OCI-LY3 (cell line): ENCODE results near the gene GJB6.

Experiments used
- H2AFZ ChIP-seq: fragments of 200-600, 300-600 bp; shearing (Covaris generic); 2 replicates; pipeline ENCODE4 v1.6.0; 2014; ENCODE audit warnings: antibody characterized with exemption, low read depth, low read length
- H3K27ac ChIP-seq: fragments of 200-600, 300-600 bp; sonication (generic); 2 replicates; pipeline ENCODE4 v1.5.1; 2014; ENCODE audit warnings: mild to moderate bottlenecking, low read length, moderate library complexity, mixed read lengths
- H3K27me3 ChIP-seq: fragments of 200-600, 300-600 bp; sonication (generic); 2 replicates; pipeline ENCODE4 v1.6.1; 2014; ENCODE audit warnings: low read depth, low read length, mixed read lengths
- H3K36me3 ChIP-seq: fragments of 200-600, 300-600 bp; sonication (generic); replicated peaks from 2 replicates; pipeline ENCODE3; 2014; ENCODE audit warnings: low read depth, low read length, mixed read lengths
- H3K4me1 ChIP-seq: fragments of 300-600, 200-600 bp; sonication (generic); 2 replicates; pipeline ENCODE4 v1.6.1; 2014; ENCODE audit warnings: low read length, mixed read lengths
- H3K4me2 ChIP-seq: fragments of 200-600, 300-600 bp; sonication (generic); 2 replicates; pipeline ENCODE4 v1.6.1; 2014; ENCODE audit warnings: low read length, mixed read lengths
- H3K4me3 ChIP-seq: fragments of 300-600, 200-600 bp; sonication (generic); 2 replicates; pipeline ENCODE4 v1.5.1; 2014; ENCODE audit warnings: antibody characterized with exemption, mild to moderate bottlenecking, low read length, moderate library complexity
- H3K79me2 ChIP-seq: fragments of 300-600, 200-600 bp; shearing (Covaris generic); 2 replicates; pipeline ENCODE4 v1.6.1; 2014; ENCODE audit warnings: mild to moderate bottlenecking, low read length, mixed read lengths
- H3K9ac ChIP-seq: fragments of 300-600, 200-600 bp; shearing (Covaris generic); 2 replicates; pipeline ENCODE4 v1.6.0; 2014; ENCODE audit warnings: mild to moderate bottlenecking, low read length, moderate library complexity
- H3K9me3 ChIP-seq: fragments of 200-600, 300-600 bp; shearing (Covaris generic); 2 replicates; pipeline ENCODE4 v1.6.1; 2014; ENCODE audit warnings: low read length, mixed read lengths; ENCODE audit not compliant: insufficient read depth
- H4K20me1 ChIP-seq: fragments of 200-600, 300-600 bp; sonication (generic); 2 replicates; pipeline ENCODE4 v1.6.1; 2016; ENCODE audit warnings: low read length, mixed read lengths; ENCODE audit not compliant: insufficient read depth
- CTCF ChIP-seq: fragments of 200-600, 300-600 bp; sonication (generic); IDR thresholded peaks from 2 replicates; pipeline ENCODE4 v1.5.1; 2014; ENCODE audit warnings: antibody characterized with exemption, low read length, low read depth
- EZH2phosphoT487 ChIP-seq: fragments of 200-600 bp; shearing (Covaris generic); IDR thresholded peaks from 2 replicates; pipeline ENCODE4 v1.6.1; 2018; ENCODE audit warnings: antibody characterized with exemption, mixed run types, low read depth

The GJB6 gene

GRCh38 chr13:20239748-20240147 is 7.6 kb upstream of the GJB6 start:
- Histone ChIP-seq H4K20me1 (no peaks in the 10 kb centered on the region), H3K36me3 (no peaks in the 10 kb centered on the region), H2AFZ (no peak overlapping the region), H3K4me2 (no peak overlapping the region), H3K4me3 (no peak overlapping the region), H3K27ac (no peak overlapping the region), H3K27me3 (peaks cover 3% of the 10 kb centered on the region; the same call in 1 of the 2 replicates), H3K4me1 (no peaks in the 10 kb centered on the region), H3K79me2 (no peaks in the 10 kb centered on the region), H3K9ac (no peak overlapping the region), H3K9me3 (no peaks in the 10 kb centered on the region)
- TF ChIP-seq CTCF = no peak
- no peak for TF ChIP-seq EZH2phosphoT487

- Histone ChIP-seq H3K27ac (no peak overlapping the region), H3K4me2 (no peak overlapping the region), H3K4me3 (no peak overlapping the region), H3K27me3 (no peaks in the 10 kb centered on the region), H4K20me1 (no peaks in the 10 kb centered on the region), H2AFZ (no peak overlapping the region), H3K4me1 (no peaks in the 10 kb centered on the region), H3K79me2 (no peaks in the 10 kb centered on the region), H3K9ac (no peak overlapping the region), H3K36me3 (no peaks in the 10 kb centered on the region), H3K9me3 (no peaks in the 10 kb centered on the region)
- no peak for TF ChIP-seq EZH2phosphoT487
- no peak for TF ChIP-seq CTCF
Measured at GRCh38 chr13:20232556-20233277, 598 bp upstream of the GJB6 start.

- no peak overlapping the region for H2AFZ ChIP-seq
- 0 out of 2 replicates have a peak, but pooled peaks cover 6% of the 10 kb centered on the region for H3K27me3 ChIP-seq
- no peaks in the 10 kb centered on the region for H4K20me1 ChIP-seq
- no peak for TF ChIP-seq EZH2phosphoT487
- TF ChIP-seq CTCF = no peak
- H3K9me3 ChIP-seq = no peaks in the 10 kb centered on the region
- H3K9ac ChIP-seq = no peak overlapping the region
- H3K4me1 ChIP-seq = no peaks in the 10 kb centered on the region
- H3K36me3 ChIP-seq = no peaks in the 10 kb centered on the region
- no peak overlapping the region for H3K27ac ChIP-seq
- H3K4me3 ChIP-seq = no peak overlapping the region
- no peaks in the 10 kb centered on the region for H3K79me2 ChIP-seq
- H3K4me2 ChIP-seq = no peak overlapping the region
Measured at GRCh38 chr13:20230913-20231838, 943 bp downstream of the GJB6 start.

GRCh38 chr13:20227730-20228129 is 4.4 kb downstream of the GJB6 start:
- H3K4me3 ChIP-seq = no peak overlapping the region
- no peaks in the 10 kb centered on the region for H3K36me3 ChIP-seq
- H3K4me1 ChIP-seq = no peaks in the 10 kb centered on the region
- H3K27ac ChIP-seq = no peak overlapping the region
- no peaks in the 10 kb centered on the region for H3K79me2 ChIP-seq
- peaks cover 13% of the 10 kb centered on the region for H3K27me3 ChIP-seq
- no peak overlapping the region for H2AFZ ChIP-seq
- H4K20me1 ChIP-seq = no peaks in the 10 kb centered on the region
- no peak overlapping the region for H3K9ac ChIP-seq
- no peak overlapping the region for H3K4me2 ChIP-seq
- no peaks in the 10 kb centered on the region for H3K9me3 ChIP-seq
- no peak for TF ChIP-seq EZH2phosphoT487
- no peak for TF ChIP-seq CTCF
